Measurements from ENCODE around the gene KIF23. TPM values are rescaled to one million over a fixed set of nuclear protein-coding genes. Genes with fewer than 3 reads are reported as not detected.

The KIF23 gene
- total RNA-seq, 4 donors from 2014 or later: 1.1 to 8.6 (median 4.7) TPM

GRCh38 chr15:69384626-69385598 is 29.2 kb upstream of the KIF23 start:
- no peak for ATAC-seq
- no peaks in the 10 kb centered on the region for H3K4me1 ChIP-seq
- H3K27me3 ChIP-seq: no peaks in the 10 kb centered on the region
- H3K4me3 ChIP-seq: no peak overlapping the region
- H3K36me3 ChIP-seq: no peaks in the 10 kb centered on the region
- no peaks in the 10 kb centered on the region for H3K9me3 ChIP-seq
- TF ChIP-seq POLR2AphosphoS5 (IDR thresholded peaks at IDR 0.05): no peak
- no peak for TF ChIP-seq EP300 (IDR thresholded peaks at IDR 0.05)
- no peak for TF ChIP-seq POLR2A (IDR thresholded peaks at IDR 0.05)
- TF ChIP-seq, protein P1, sequence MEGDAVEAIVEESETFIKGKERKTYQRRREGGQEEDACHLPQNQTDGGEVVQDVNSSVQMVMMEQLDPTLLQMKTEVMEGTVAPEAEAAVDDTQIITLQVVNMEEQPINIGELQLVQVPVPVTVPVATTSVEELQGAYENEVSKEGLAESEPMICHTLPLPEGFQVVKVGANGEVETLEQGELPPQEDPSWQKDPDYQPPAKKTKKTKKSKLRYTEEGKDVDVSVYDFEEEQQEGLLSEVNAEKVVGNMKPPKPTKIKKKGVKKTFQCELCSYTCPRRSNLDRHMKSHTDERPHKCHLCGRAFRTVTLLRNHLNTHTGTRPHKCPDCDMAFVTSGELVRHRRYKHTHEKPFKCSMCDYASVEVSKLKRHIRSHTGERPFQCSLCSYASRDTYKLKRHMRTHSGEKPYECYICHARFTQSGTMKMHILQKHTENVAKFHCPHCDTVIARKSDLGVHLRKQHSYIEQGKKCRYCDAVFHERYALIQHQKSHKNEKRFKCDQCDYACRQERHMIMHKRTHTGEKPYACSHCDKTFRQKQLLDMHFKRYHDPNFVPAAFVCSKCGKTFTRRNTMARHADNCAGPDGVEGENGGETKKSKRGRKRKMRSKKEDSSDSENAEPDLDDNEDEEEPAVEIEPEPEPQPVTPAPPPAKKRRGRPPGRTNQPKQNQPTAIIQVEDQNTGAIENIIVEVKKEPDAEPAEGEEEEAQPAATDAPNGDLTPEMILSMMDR (IDR thresholded peaks at IDR 0.05): no peak
- no peak overlapping the region for H3K27ac ChIP-seq
- WGBS, 2 donors (ENCODE audit: low coverage in 1 of 2): 83 to 100% methylated on average over 3 to 11 of the region's 12 CpGs

DNA sequence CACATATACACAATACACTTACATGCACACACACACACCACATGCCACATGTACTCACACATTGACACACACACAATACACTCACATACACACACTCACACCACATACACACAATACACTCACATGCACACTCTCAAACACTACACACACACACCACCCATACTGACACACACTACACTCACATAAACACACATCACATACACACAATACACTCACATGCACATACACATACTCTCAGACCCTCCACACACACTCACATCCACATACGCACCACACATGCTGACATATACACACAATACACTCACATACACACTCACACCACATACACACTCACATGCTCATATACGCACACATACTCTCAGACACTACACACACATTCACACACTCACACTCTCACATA is 28.3 kb upstream of the KIF23 start:
- no peak overlapping the region for H3K4me3 ChIP-seq
- TF ChIP-seq POLR2AphosphoS5 (IDR thresholded peaks at IDR 0.05) (no peak), EP300 (IDR thresholded peaks at IDR 0.05) (no peak), POLR2A (IDR thresholded peaks at IDR 0.05) (no peak)
- TF ChIP-seq, protein P1 (IDR thresholded peaks at IDR 0.05): no peak
- H3K27me3 ChIP-seq: no peaks in the 10 kb centered on the region
- no peaks in the 10 kb centered on the region for H3K9me3 ChIP-seq
- no peak overlapping the region for H3K27ac ChIP-seq
- H3K4me1 ChIP-seq: no peaks in the 10 kb centered on the region
- 89 to 91% methylated on average over 2 of the region's 2 CpGs for WGBS, 2 donors (ENCODE audit: low coverage in 1 of 2)
- no peak for ATAC-seq
- H3K36me3 ChIP-seq: no peaks in the 10 kb centered on the region

DNA sequence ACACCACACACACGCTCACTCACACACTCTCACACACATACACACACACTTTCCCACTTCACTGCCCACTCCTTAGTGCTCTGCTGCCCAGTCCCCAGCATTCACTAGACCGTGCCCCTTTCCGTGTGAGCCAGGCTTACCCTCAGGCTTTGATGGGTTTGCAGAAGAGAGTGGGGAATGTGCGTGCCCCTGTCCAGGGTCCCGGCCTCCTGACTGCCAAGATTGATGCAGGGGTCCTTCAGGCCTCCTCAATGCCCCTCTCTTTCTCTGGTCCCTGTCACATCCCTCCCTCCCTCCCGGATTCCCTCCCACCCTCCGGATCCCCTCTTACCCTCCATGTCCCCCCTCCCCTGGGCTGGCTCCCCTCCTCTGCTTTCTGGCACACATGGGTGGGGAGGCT is 27.9 kb upstream of the KIF23 start:
- Histone ChIP-seq H3K9me3 (no peaks in the 10 kb centered on the region), H3K4me3 (no peak overlapping the region), H3K4me1 (no peaks in the 10 kb centered on the region), H3K27ac (no peak overlapping the region), H3K27me3 (no peaks in the 10 kb centered on the region), H3K36me3 (no peaks in the 10 kb centered on the region)
- ATAC-seq: no peak
- 76 to 89% methylated on average over 3 to 4 of the region's 7 CpGs for WGBS, 2 donors (ENCODE audit: low coverage in 1 of 2)
- no peak for TF ChIP-seq EP300 (IDR thresholded peaks at IDR 0.05)
- TF ChIP-seq, protein P1 (IDR thresholded peaks at IDR 0.05): no peak
- TF ChIP-seq POLR2AphosphoS5 (IDR thresholded peaks at IDR 0.05): no peak
- TF ChIP-seq POLR2A (IDR thresholded peaks at IDR 0.05): no peak

DNA sequence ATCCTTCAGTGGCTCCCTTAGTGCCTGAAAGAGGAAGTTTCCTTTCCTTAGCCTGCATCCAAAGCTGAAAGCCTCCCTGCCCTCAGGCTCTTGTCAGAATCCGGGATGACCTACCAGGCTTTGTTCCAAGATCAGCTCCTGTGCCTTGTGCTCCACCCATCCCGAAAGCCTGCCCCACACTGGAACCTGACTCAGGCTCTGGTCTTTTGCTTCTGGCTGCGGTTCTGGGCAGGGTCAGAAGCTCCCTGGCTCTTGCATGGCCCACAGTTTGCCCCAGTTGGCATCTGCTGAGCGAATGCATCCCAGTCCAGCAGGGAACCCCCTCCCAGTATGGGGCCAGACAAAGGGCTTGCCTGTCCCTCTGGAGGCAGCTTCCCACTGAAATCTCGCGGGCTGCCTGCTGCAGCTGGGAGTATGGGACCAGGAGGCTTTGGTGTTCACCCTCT is 25.9 kb upstream of the KIF23 start:
- H3K4me1 ChIP-seq: no peaks in the 10 kb centered on the region
- no peaks in the 10 kb centered on the region for H3K36me3 ChIP-seq
- WGBS, 2 donors (ENCODE audit: low coverage in 1 of 2): 56 to 58% methylated on average over 3 to 4 of the region's 6 CpGs
- no peak for ATAC-seq
- TF ChIP-seq POLR2AphosphoS5 (IDR thresholded peaks at IDR 0.05) (no peak), EP300 (IDR thresholded peaks at IDR 0.05) (no peak), POLR2A (IDR thresholded peaks at IDR 0.05) (no peak)
- TF ChIP-seq, protein P1 (IDR thresholded peaks at IDR 0.05): no peak
- H3K4me3 ChIP-seq: no peak overlapping the region
- no peak overlapping the region for H3K27ac ChIP-seq
- H3K27me3 ChIP-seq: peaks cover 6% of the 10 kb centered on the region
- no peaks in the 10 kb centered on the region for H3K9me3 ChIP-seq

DNA sequence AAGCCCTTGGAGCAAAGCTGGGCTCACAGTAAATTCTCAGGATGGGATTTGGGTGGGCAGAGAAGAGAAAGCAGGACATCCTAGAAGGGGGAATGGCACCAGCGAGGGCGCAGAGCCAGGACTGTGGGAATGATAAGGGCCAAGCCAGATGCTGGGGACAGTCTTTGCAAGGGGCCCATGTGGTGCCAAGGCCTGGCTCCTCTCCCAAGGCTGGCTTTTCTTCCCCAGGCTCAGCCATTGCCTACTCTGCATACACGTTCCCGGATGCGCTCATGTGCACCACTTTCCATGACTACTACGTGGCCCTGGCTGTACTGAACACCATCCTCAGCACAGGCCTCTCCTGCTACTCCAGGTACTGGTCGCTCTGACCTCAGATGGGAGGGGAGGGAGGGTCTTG is 24.7 kb upstream of the KIF23 start:
- peaks cover 0 to 3% (median 2%) of the 10 kb centered on the region in 3 donors for H3K4me1 ChIP-seq
- H3K27me3 ChIP-seq: peaks cover 7% of the 10 kb centered on the region
- H3K4me3 ChIP-seq: no peak overlapping the region
- H3K36me3 ChIP-seq: no peaks in the 10 kb centered on the region
- TF ChIP-seq, protein P1 (IDR thresholded peaks at IDR 0.05): no peak
- TF ChIP-seq EP300 (IDR thresholded peaks at IDR 0.05) (no peak), POLR2AphosphoS5 (IDR thresholded peaks at IDR 0.05) (no peak), POLR2A (IDR thresholded peaks at IDR 0.05) (no peak)
- no CpG with 5 or more reads among the region's 7 CpGs for WGBS, 2 donors (ENCODE audit: low coverage in 1 of 2)
- ATAC-seq: no peak
- H3K9me3 ChIP-seq: no peaks in the 10 kb centered on the region
- no peak overlapping the region for H3K27ac ChIP-seq
